HCT116 (cell line): ENCODE data around the gene IGLL5. TPM values are rescaled to one million over a fixed set of nuclear protein-coding genes. Genes with fewer than 3 reads are reported as not detected.

Experiments
- ATAC-seq: fragments of 200-7000 bp; cut with Tn5 transposase; 2 replicates; pipeline ENCODE4 v1.9.1; 2020; ENCODE audit warnings: mild to moderate bottlenecking, moderate library complexity
- BruUV-seq: library from RNA; stranded (reverse); fragments of 400-500 nt; replicated peaks from 2 replicates; lab custom pipeline; 2021; lab: Mats Ljungman, UMichigan
- CTCF ChIA-PET: fragments of 300-600 bp; sonication (Branson Sonifier 250); formaldehyde crosslinking; loops from one replicate; lab custom pipeline; 2021; ENCODE audit warnings: antibody characterized with exemption; lab: Charles Lee
- POLR2A ChIA-PET: fragments of 300-600, 350-600 bp; sonication (Branson Sonifier 250); formaldehyde crosslinking; loops from one replicate; lab custom pipeline; 2021; ENCODE audit warnings: antibody characterized with exemption; lab: Charles Lee
- RAD21 ChIA-PET, 2 experiments: fragments of 300-600 bp; sonication (Branson Sonifier 250); formaldehyde crosslinking; loops; one replicate each; lab custom pipeline; 2023; ENCODE audit warnings: low total read pairs in 2 of 2; ENCODE audit not compliant: uncharacterized antibody in 2 of 2, unreplicated experiment in 2 of 2, low non-redundant PET in 1 of 2; lab: Charles Lee
- DNase-seq: peaks from one replicate; pipeline ENCODE4 v3.0.0-alpha.2; 2010; ENCODE audit warnings: low read depth, low spot score
- H2AFZ ChIP-seq: fragments of 200-600 bp; shearing (Covaris generic), sonication (generic); 2 replicates; pipeline ENCODE4 v1.6.1; 2017; ENCODE audit warnings: low read depth, mixed run types, mixed read lengths, antibody characterized with exemption, low read length; ENCODE audit not compliant: poor library complexity, severe bottlenecking
- H3K27ac ChIP-seq: 2 replicates; pipeline ENCODE4 v1.5.1; 2012; ENCODE audit warnings: low read depth, low read length
- H3K27me3 ChIP-seq: fragments of 200-600 bp; sonication (generic); 2 replicates; pipeline ENCODE4 v1.6.1; 2016; ENCODE audit warnings: mixed run types, low read length, mixed read lengths; ENCODE audit not compliant: insufficient read depth
- H3K36me3 ChIP-seq, 2 experiments: fragments of 200-500 bp in 1 of 2; fragments of 200-600 bp in 1 of 2; sonication (Bioruptor generic) in 1 of 2; sonication (generic) in 1 of 2; 2 replicates each; pipeline versions ENCODE4 v1.5.1 to v1.6.1; 2014 to 2016; ENCODE audit warnings: low read length in 2 of 2, inconsistent platforms in 1 of 2, mixed read lengths in 1 of 2, mixed run types in 1 of 2; ENCODE audit not compliant: insufficient read depth in 2 of 2, control insufficient read depth in 1 of 2
- H3K4me1 ChIP-seq, 2 experiments: fragments of 200-600 bp in 1 of 2; sonication (generic) in 1 of 2; 2 replicates each; pipeline versions ENCODE4 v1.5.1 to v1.6.1; 2012 to 2017; ENCODE audit warnings: low read length in 2 of 2, inconsistent platforms in 1 of 2, mild to moderate bottlenecking in 1 of 2, mixed read lengths in 1 of 2, mixed run types in 1 of 2, moderate library complexity in 1 of 2; ENCODE audit not compliant: insufficient read depth in 2 of 2, control insufficient read depth in 1 of 2
- H3K4me2 ChIP-seq: fragments of 200-600 bp; sonication (generic); 2 replicates; pipeline ENCODE4 v1.6.1; 2017; ENCODE audit warnings: mixed run types, low read length, mixed read lengths
- H3K4me3 ChIP-seq, 2 experiments: fragments of 200-600 bp in 1 of 2; sonication (generic) in 1 of 2; replicated peaks in 1 of 2; 2 replicates each; pipeline ENCODE4 v1.5.1; 2011 to 2016; ENCODE audit warnings: low read length in 2 of 2, control low read depth in 1 of 2, low read depth in 1 of 2, mild to moderate bottlenecking in 1 of 2, mixed read lengths in 1 of 2, mixed run types in 1 of 2
- H3K79me2 ChIP-seq: fragments of 200-600 bp; sonication (generic); 2 replicates; pipeline ENCODE4 v1.6.1; 2017; ENCODE audit warnings: mild to moderate bottlenecking, mixed run types, low read length, moderate library complexity, mixed read lengths; ENCODE audit not compliant: insufficient read depth
- H3K9ac ChIP-seq: fragments of 200-600 bp; sonication (generic); 2 replicates; pipeline ENCODE4 v1.6.1; 2016; ENCODE audit warnings: low read length, mixed read lengths
- H3K9me2 ChIP-seq: fragments of 200-600 bp; sonication (generic), shearing (Covaris generic); 2 replicates; pipeline ENCODE4 v1.6.1; 2017; ENCODE audit warnings: mixed run types, mild to moderate bottlenecking, moderate library complexity; ENCODE audit not compliant: insufficient read depth
- H3K9me3 ChIP-seq, 2 experiments: fragments of 200-500 bp in 1 of 2; fragments of 200-600 bp in 1 of 2; sonication (Bioruptor generic) in 1 of 2; sonication (generic) in 1 of 2; 2 replicates each; pipeline ENCODE4 v1.6.1; 2014 to 2017; ENCODE audit warnings: low read length in 2 of 2, mixed read lengths in 2 of 2, inconsistent platforms in 1 of 2, low read depth in 1 of 2, mild to moderate bottlenecking in 1 of 2, mixed run types in 1 of 2, moderate library complexity in 1 of 2; ENCODE audit not compliant: control insufficient read depth in 1 of 2, insufficient read depth in 1 of 2
- H4K20me1 ChIP-seq: fragments of 200-600 bp; sonication (generic), shearing (Covaris generic); 2 replicates; pipeline ENCODE4 v1.6.1; 2017; ENCODE audit warnings: mixed run types, mild to moderate bottlenecking, moderate library complexity; ENCODE audit not compliant: insufficient read depth
- ATF3 ChIP-seq: IDR thresholded peaks from 2 replicates; pipeline ENCODE4 v1.6.1; 2012
- CBX3 ChIP-seq: IDR thresholded peaks from 2 replicates; pipeline ENCODE4 v1.6.1; 2012; ENCODE audit warnings: low read depth
- CEBPB ChIP-seq: IDR thresholded peaks from 2 replicates; pipeline ENCODE4 v1.6.1; 2012; ENCODE audit warnings: low read depth
- CTCF ChIP-seq, 3 experiments: fragments of 200-600 bp in 1 of 3; sonication (generic) in 1 of 3; IDR thresholded peaks in 2 of 3; conservative IDR thresholded peaks in 1 of 3; 2 replicates each; pipeline ENCODE4 v1.5.1; 2012 to 2017; ENCODE audit warnings: low read depth in 2 of 3, low read length in 2 of 3, antibody characterized with exemption in 1 of 3, borderline replicate concordance in 1 of 3, control low read depth in 1 of 3, mild to moderate bottlenecking in 1 of 3, mixed read lengths in 1 of 3, mixed run types in 1 of 3, moderate library complexity in 1 of 3; ENCODE audit not compliant: insufficient read depth in 1 of 3
- EGR1 ChIP-seq: IDR thresholded peaks from 2 replicates; pipeline ENCODE4 v1.6.1; 2012; ENCODE audit warnings: low read depth
- EZH2 ChIP-seq: fragments of 200-600 bp; sonication (generic); IDR thresholded peaks from 2 replicates; pipeline ENCODE4 v1.6.1; 2017; ENCODE audit warnings: antibody characterized with exemption, mixed run types
- EZH2phosphoT487 ChIP-seq: fragments of 200-600 bp; IDR thresholded peaks from 2 replicates; pipeline ENCODE4 v1.6.1; 2018; ENCODE audit warnings: antibody characterized with exemption, borderline replicate concordance
- FOSL1 ChIP-seq: IDR thresholded peaks from 2 replicates; pipeline ENCODE4 v1.6.1; 2012; ENCODE audit warnings: low read depth
- JUND ChIP-seq: IDR thresholded peaks from 2 replicates; pipeline ENCODE4 v1.6.1; 2012
- MAX ChIP-seq: IDR thresholded peaks from 2 replicates; pipeline ENCODE4 v1.6.1; 2012
- POLR2A ChIP-seq: IDR thresholded peaks from 2 replicates; pipeline ENCODE4 v1.7.0; 2011; ENCODE audit warnings: borderline replicate concordance; ENCODE audit not compliant: insufficient read depth, insufficient read length; ENCODE audit errors: extremely low read depth
- POLR2AphosphoS5 ChIP-seq: IDR thresholded peaks from 2 replicates; pipeline ENCODE4 v1.6.1; 2011; ENCODE audit warnings: mild to moderate bottlenecking, low read depth, low read length, moderate library complexity
- RAD21 ChIP-seq: IDR thresholded peaks from 2 replicates; pipeline ENCODE4 v1.6.1; 2012; ENCODE audit warnings: low read depth, mild to moderate bottlenecking
- REST ChIP-seq: IDR thresholded peaks from 2 replicates; pipeline ENCODE4 v1.6.1; 2012; ENCODE audit warnings: low read depth
- SP1 ChIP-seq: IDR thresholded peaks from 2 replicates; pipeline ENCODE4 v1.6.1; 2012; ENCODE audit warnings: low read depth
- SRF ChIP-seq: IDR thresholded peaks from 2 replicates; pipeline ENCODE4 v1.6.1; 2012; ENCODE audit warnings: low read depth
- TCF7L2 ChIP-seq: IDR thresholded peaks from 2 replicates; pipeline ENCODE4 v1.7.0; 2011; ENCODE audit warnings: borderline replicate concordance, inconsistent platforms; ENCODE audit not compliant: insufficient read depth, insufficient read length; ENCODE audit errors: extremely low read depth
- YY1 ChIP-seq: IDR thresholded peaks from 2 replicates; pipeline ENCODE4 v1.6.1; 2011; ENCODE audit warnings: low read length, low read depth, moderate library complexity, mild to moderate bottlenecking; ENCODE audit not compliant: insufficient replicate concordance; ENCODE audit errors: extremely low read depth
- ZBTB33 ChIP-seq: IDR thresholded peaks from 2 replicates; pipeline ENCODE4 v1.6.1; 2011; ENCODE audit warnings: mild to moderate bottlenecking, low read length, moderate library complexity; ENCODE audit not compliant: insufficient replicate concordance; ENCODE audit errors: extremely low read depth
- ZFX ChIP-seq: fragments of 450-650 bp; IDR thresholded peaks from 2 replicates; pipeline ENCODE4 v1.6.1; 2017
- intact Hi-C: fragments of 100-400 bp; cut with micrococcal nuclease; formaldehyde crosslinking; loops from 2 replicates; pipeline ENCODE4 v1.10.0; 2022
- total RNA-seq: library from RNA; stranded (reverse); gene quantifications from one replicate; pipeline ENCODE4 v1.2.1, GENCODE V29; 2021; ENCODE audit not compliant: unreplicated experiment

The IGLL5 gene
- total RNA-seq, 1 experiment from 2014 or later: not detected

- DNase-seq: no peak
- no peak overlapping the region for H3K4me3 ChIP-seq
- H3K27me3 ChIP-seq: no peaks in the 10 kb centered on the region
- no peaks in the 10 kb centered on the region for H4K20me1 ChIP-seq
- POLR2A ChIA-PET: no interaction called here
- TF ChIP-seq ATF3: no peak
- no peak for TF ChIP-seq CEBPB
- TF ChIP-seq RAD21: no peak
- no peak for TF ChIP-seq CTCF (IDR thresholded peaks at IDR 0.05 in 2 of 3, conservative IDR thresholded peaks at IDR 0.05 in 1 of 3; ENCODE audit: borderline replicate concordance in 1 of 3, insufficient read depth in 1 of 3, low read depth in 2 of 3, low read length in 2 of 3)
- no peak for TF ChIP-seq TCF7L2
- TF ChIP-seq POLR2A: no peak
- no peak for TF ChIP-seq EZH2phosphoT487
- TF ChIP-seq EZH2: no peak
- no peak for TF ChIP-seq ZBTB33
- no peak for TF ChIP-seq SRF
- no peak for TF ChIP-seq MAX
- no peak for TF ChIP-seq CBX3
- TF ChIP-seq FOSL1: no peak
- no peak for TF ChIP-seq YY1
- TF ChIP-seq JUND: no peak
- TF ChIP-seq POLR2AphosphoS5: no peak
- TF ChIP-seq EGR1: no peak
- no peak for TF ChIP-seq SP1
- TF ChIP-seq ZFX: no peak
- TF ChIP-seq REST: no peak
- TF ChIP-seq, all 23 proteins: peak for 0
- H3K9me3 ChIP-seq: no peaks in the 10 kb centered on the region
- H3K27ac ChIP-seq: no peak overlapping the region
- peaks cover 0 to 3% of the 10 kb centered on the region in 2 experiments; a peak in 1 of 4 replicates for H3K4me1 ChIP-seq
- H3K79me2 ChIP-seq: no peaks in the 10 kb centered on the region
- ChIA-PET CTCF (interaction anchor here (1.4 to 3.1 kb wide), 2 partner anchors 9 to 135 kb away, joined by 3 to 9 read pairs; no protein-coding TSS in a partner anchor), RAD21 (no interaction called here)
- no peak overlapping the region for H2AFZ ChIP-seq
- no peak overlapping the region for H3K9ac ChIP-seq
- no peaks in the 10 kb centered on the region for H3K36me3 ChIP-seq
- no TSS peak for BruUV-seq
- no peaks in the 10 kb centered on the region for H3K9me2 ChIP-seq
- intact Hi-C loops: no loop called here
- no peak overlapping the region for H3K4me2 ChIP-seq
- no peak for ATAC-seq
Observed at GRCh38 chr22:22945195-22945594, 57.6 kb downstream of the IGLL5 start.
